ENCODE results near the gene EGFL7.

Gene EGFL7

GRCh38 chr9:136669791-136670464 is 7.2 kb downstream of the EGFL7 start:
- Histone ChIP-seq H3K4me3 (peak overlapping the region; percentile 76), H3K27ac (peak overlapping the region in 1 of 2 donors; percentile 28)
- DNase-seq (ENCODE audit: low spot score) = no peak
- TF ChIP-seq CTCF (IDR thresholded peaks at IDR 0.05) = no peak

- no peak for DNase-seq (ENCODE audit: low spot score)
- Histone ChIP-seq H3K4me3 (peak overlapping the region; percentile 76), H3K27ac (no peak overlapping the region)
- TF ChIP-seq CTCF (IDR thresholded peaks at IDR 0.05) = no peak
Measured at GRCh38 chr9:136670576-136671253, 8.0 kb downstream of the EGFL7 start.

- DNase-seq (ENCODE audit: low spot score) = no peak
- no peak for TF ChIP-seq CTCF (IDR thresholded peaks at IDR 0.05)
- H3K27ac ChIP-seq = no peak overlapping the region
- H3K4me3 ChIP-seq = no peak overlapping the region
Measured at GRCh38 chr9:136671254-136671614, 8.5 kb downstream of the EGFL7 start.

GRCh38 chr9:136671646-136672430 is 9.1 kb downstream of the EGFL7 start:
- Histone ChIP-seq H3K27ac (no peak overlapping the region), H3K4me3 (no peak overlapping the region)
- TF ChIP-seq CTCF (IDR thresholded peaks at IDR 0.05) = peak; percentile 74
- DNase-seq (ENCODE audit: low spot score) = no peak

GRCh38 chr9:136672431-136673087 is 9.8 kb downstream of the EGFL7 start:
- Histone ChIP-seq H3K4me3 (no peak overlapping the region), H3K27ac (no peak overlapping the region)
- DNase-seq (ENCODE audit: low spot score) = no peak
- TF ChIP-seq CTCF (IDR thresholded peaks at IDR 0.05) = no peak

GRCh38 chr9:136673088-136673974 is 10.6 kb downstream of the EGFL7 start:
- Histone ChIP-seq H3K27ac (no peak overlapping the region), H3K4me3 (no peak overlapping the region)
- no peak for TF ChIP-seq CTCF (IDR thresholded peaks at IDR 0.05)
- no peak for DNase-seq (ENCODE audit: low spot score)
